Upper lobe of left lung (tissue), 4 donors: Measurements from ENCODE around the gene CDH13.

Experiments used
- EP300 ChIP-seq, 4 donors: sonication (generic); formaldehyde crosslinking; IDR thresholded peaks; one replicate each; pipeline ENCODE4 v1.5.1; 2017; ENCODE audit warnings: antibody characterized with exemption in 4 of 4, control low read depth in 2 of 4
- POLR2A ChIP-seq, 4 donors: fragments of 450-650 bp; IDR thresholded peaks; one replicate each; pipeline ENCODE4 v1.5.1; 2016 to 2017; ENCODE audit warnings: antibody characterized with exemption in 4 of 4, mild to moderate bottlenecking in 2 of 4
- POLR2AphosphoS5 ChIP-seq, 2 donors: sonication (generic); formaldehyde crosslinking; IDR thresholded peaks; one replicate each; pipeline ENCODE4 v1.5.1; 2017; ENCODE audit warnings: antibody characterized with exemption in 2 of 2
- TF ChIP-seq, protein P1 (sequence below), 6 experiments: fragments of 450-650 bp in 4 of 6; fragments of 200-600 bp in 2 of 6; sonication (generic) in 2 of 6; IDR thresholded peaks; one replicate each; pipeline ENCODE4 v1.5.1; 2016 to 2019; ENCODE audit warnings: antibody characterized with exemption in 6 of 6

DNA sequence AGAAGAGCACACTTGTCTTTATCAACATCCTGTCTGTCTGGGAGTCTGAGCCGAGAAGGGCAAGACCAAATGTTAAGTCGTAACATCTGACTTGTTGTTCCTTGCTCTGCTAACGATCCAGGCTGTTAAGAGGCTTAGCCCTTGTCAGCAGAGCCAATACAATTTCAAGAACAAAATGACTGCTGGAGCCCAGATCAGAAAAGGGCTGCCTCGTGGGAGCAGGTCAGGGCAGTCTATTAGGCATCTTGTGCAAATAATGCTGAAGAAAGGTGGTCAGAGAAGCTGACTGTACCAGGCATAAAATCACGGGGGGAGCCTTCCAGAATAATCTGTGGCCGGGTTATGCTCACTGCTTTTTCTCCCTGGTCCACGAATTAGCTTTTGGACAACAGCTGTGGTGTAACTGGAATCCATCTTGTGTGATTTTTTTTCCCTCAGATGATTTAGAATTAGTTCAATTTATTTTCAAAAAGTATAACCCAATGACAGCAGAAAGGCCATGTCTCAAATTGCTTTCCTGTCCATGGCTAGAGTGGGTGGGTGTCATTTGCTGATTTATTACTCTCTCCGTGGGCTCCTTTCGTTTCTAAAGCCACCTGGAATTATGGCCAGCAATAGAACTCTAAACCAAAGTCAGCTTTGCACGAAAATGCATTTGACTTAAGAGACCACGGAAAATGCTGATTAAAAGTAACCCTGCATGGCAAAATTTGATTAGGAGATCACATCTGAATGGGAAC lies 959.9 kb downstream of the CDH13 start:
- TF ChIP-seq, protein P1, sequence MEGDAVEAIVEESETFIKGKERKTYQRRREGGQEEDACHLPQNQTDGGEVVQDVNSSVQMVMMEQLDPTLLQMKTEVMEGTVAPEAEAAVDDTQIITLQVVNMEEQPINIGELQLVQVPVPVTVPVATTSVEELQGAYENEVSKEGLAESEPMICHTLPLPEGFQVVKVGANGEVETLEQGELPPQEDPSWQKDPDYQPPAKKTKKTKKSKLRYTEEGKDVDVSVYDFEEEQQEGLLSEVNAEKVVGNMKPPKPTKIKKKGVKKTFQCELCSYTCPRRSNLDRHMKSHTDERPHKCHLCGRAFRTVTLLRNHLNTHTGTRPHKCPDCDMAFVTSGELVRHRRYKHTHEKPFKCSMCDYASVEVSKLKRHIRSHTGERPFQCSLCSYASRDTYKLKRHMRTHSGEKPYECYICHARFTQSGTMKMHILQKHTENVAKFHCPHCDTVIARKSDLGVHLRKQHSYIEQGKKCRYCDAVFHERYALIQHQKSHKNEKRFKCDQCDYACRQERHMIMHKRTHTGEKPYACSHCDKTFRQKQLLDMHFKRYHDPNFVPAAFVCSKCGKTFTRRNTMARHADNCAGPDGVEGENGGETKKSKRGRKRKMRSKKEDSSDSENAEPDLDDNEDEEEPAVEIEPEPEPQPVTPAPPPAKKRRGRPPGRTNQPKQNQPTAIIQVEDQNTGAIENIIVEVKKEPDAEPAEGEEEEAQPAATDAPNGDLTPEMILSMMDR (IDR thresholded peaks at IDR 0.05) = no peak
- TF ChIP-seq EP300 (IDR thresholded peaks at IDR 0.05) = no peak
- no peak for TF ChIP-seq POLR2A (IDR thresholded peaks at IDR 0.05)
- TF ChIP-seq POLR2AphosphoS5 (IDR thresholded peaks at IDR 0.05) = no peak
